Adrenal gland (tissue), 5 donors: Measurements from ENCODE around the gene PPP1R14C.

ENCODE experiments used
- CTCF ChIP-seq, 6 experiments: fragments of 450-650 bp in 4 of 6; fragments of 200-600 bp in 2 of 6; sonication (generic) in 1 of 6; IDR thresholded peaks; 1 replicate in 5 of 6; 2 replicates in 1 of 6; pipeline versions ENCODE4 v1.5.1 to v1.8.0; 2016 to 2021; ENCODE audit warnings: antibody characterized with exemption in 6 of 6, mild to moderate bottlenecking in 2 of 6, moderate library complexity in 1 of 6
- POLR2A ChIP-seq, 2 donors: fragments of 450-650 bp; IDR thresholded peaks; one replicate each; pipeline ENCODE4 v1.6.1; 2017; ENCODE audit warnings: antibody characterized with exemption in 2 of 2, mild to moderate bottlenecking in 2 of 2, moderate library complexity in 1 of 2
- donor health status: DM: no; HTN: no; CAD: no.

DNA sequence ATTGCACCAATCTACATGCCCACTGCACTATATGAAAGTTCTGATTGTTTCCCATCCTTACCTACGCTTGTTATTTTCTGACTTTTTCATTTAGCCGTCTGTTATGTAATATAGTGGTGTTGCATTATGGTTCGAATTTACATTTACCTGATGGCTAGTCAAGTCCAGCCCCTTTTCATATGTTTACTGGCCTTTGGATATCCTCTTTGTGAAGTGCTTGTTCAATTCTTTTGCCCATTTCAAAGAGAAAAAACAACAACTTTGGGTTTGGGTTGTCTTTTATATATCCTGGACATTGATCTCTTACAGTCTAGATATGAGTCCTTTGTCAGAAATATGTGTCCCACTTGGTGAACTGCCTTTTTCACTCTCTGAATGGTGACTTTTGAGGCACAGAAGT is 21.1 kb downstream of the PPP1R14C start:
- TF ChIP-seq CTCF (IDR thresholded peaks at IDR 0.05), result no peak
- TF ChIP-seq POLR2A (IDR thresholded peaks at IDR 0.05), result no peak
